ENCODE data around the gene RANBP9. TPM values are rescaled to one million over a fixed set of nuclear protein-coding genes. Genes with fewer than 3 reads are reported as not detected.
A peak's percentile ranks its signal among the peaks of the same experiment; 100 is the strongest.

RANBP9 gene
- polyA plus RNA-seq, 1 donor, result 31.2 TPM

DNA sequence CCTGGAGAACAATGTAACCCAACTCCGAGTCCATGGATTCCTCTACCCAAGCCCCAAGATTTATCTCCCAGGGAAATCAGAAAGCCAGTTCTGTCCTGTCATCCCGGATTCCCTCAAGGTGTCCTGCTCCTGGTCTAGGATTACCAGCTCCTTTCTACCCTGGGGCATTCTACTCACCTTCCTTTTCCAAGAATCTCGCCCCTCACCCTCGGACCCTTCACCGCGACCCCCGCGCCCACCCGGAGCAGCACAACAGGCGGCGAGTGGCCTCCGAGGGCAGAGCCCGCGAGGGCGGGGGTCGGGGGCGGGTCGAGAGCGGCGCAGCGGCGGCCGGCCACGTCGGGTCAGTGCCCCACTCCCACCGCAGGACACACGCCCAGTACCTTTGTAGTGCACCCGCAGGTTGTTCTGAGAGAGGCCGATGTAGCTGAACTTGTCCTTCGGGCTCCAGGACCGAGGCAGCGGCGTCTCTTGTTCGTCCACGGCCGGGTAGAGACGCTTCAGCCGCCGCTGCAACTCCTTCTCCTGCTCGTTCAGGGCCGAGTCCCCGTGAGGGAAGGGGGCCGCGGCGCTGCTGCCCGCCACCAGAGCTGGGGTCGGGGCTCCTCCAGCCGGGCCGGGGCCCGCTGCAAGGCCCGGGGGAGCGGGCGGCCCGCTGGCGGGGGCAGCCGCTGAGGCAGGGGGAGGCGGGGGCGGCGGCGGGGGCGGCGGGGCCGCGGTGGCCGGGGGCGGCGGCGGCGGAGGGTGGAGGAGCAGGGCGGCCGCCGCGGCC is 897 bp downstream of the RANBP9 start:
- peak; percentile 52 for DNase-seq

DNA sequence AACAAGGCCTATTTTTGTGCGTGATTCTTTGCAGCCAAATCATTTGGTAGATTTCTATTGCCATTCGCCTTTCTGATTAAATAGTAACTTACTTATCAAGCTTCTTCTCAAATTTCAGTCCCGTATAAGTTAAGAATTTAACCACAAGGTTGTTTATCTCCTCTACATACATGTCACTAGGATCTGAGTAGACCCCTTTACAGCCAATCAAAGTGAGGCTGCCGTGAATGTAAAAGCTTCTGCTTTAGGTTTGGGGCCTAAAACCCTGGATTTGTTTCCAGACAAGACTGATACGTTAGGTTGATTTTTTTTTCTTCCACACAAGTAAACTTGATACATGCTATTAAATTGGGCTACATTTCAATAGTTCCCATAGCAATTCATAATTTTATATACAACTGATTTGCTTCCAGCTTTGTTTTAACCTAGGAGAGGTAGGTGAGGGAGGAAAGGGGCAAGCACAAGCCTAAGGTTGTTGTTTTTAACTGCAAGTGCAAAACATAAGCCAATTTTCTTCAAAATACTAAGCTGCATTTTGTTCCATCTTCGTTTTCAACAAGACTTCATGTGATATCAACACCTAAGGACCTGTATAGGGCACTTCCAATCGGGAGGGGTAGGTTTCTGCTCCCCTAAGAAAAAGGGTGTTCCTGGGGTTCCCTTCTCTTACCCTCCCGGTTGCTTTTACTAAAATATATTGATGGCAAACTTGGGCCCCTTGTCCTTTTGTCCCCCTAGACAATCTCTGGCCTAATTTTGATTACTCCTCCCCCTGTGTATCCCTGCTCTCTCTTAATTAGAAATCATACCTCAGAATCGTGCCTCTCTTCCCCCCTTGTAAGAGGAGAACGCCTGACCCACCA is 1.7 kb downstream of the RANBP9 start:
- peak; percentile 31 for DNase-seq

DNA sequence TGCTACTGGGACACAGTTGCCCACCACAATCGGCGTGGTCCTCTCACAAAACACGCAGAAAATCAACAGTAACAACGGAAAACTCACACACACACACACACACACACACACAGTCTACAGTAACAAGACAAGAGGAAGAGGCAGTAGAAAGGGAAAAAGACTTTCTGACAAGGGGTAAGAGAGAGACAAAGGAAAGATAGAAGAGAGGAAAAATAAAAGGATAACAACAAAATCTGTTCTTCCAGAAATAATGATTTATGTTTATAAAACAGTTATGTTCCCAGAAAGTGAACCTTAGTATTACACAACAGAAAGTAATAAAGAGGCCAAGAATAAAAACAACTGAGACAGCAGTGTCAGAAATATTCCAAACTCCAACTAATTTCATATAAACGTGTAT is 2.9 kb downstream of the RANBP9 start:
- DNase-seq, result peak; percentile 25

DNA sequence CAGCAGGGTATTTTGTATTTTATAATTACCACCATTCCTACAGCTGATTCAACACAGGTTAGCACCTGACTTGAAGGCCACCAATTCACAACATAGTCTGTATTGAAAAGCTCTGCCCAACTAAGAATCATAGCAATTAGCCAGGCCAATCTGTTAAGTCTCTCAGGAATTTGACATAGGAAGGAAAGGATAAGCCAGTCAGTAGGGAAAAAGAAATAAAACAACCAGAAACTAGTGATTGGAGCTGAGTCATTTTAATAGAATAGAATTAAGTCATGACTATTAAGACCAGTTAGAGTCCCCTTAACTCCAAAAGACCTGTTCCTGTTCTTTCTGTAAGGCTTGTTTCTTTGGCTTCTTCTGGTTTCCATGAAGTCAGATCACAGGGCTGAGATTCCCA is 8.1 kb downstream of the RANBP9 start:
- no peak for DNase-seq

DNA sequence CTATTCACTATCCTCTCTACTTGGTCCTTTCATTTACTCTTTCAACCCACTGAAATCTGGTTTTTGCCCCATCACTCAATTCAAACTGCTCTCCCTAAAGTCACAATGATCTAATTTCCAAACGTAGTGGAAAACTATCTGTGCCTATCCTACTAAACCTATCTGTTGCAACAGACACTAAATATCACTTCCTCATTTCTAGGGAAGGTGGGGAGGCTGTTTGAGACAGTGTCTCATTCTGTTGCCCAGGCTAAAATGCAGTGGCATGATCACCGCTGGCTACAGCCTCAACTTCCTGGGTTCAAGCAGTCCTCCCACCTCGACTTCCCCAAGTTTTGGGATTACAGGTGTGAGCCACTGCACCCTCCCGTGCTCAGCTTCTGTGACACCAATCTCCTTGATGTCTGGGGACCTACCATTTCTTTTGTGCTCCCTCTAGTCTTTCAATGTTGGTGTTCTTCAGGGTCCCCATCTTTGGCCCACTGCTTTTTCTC is 8.8 kb downstream of the RANBP9 start:
- DNase-seq, result peak; percentile 11

DNA sequence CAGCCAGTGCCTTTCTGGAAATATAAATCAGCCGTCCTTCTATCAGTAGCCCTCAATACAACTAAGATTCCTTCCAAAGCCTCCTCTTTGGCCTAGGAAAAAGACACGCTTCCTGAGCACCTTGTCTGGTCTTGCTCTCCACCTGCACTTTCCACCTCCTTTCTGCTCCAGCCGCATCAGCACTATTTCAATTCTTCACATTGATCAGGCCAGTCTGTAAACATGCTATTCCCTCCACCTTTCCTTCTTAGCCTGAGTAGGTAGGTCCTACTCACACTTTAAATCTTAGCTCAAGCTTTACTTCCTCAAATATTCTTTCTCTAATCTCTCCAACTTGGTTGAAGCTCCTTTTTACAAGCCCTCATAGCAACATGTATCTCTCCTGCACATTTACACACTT is 11.4 kb downstream of the RANBP9 start:
- DNase-seq, result no peak

DNA sequence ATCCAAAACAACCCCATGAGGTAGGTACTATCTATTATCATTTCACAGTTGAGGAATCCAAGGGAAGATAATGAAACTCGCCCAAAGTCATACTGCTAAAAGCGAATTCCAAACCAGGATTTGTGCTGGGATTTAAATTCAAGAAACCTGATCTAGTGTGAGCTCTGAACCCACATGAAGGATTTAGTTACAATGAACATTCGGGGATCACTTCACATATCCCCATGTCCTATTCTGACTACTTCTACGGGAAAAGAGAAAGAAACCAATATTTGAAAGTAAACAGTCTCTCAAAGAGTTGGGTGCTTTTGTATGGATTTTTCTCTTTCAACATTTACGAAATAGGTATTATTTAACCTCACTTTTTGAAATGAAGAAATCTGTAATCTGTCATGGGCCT is 12.9 kb downstream of the RANBP9 start:
- DNase-seq, result no peak

DNA sequence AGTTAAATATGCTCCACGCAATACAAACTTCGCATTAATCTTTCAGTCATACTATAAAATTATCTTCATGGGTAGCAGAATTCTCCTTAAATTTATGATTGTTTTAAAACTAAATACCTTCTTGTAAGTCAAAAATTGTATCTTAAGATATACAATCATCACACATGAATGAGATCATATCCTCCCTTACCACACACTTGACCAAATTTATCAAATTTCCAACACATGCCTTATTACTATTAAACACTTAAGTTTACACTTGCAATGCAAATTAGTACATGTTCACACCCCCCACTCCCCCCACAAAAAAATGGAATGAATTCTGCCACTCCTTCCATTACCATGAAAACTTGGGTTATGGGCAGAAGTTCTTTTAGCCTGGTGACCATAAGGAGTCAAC is 13.8 kb downstream of the RANBP9 start:
- DNase-seq, result no peak

DNA sequence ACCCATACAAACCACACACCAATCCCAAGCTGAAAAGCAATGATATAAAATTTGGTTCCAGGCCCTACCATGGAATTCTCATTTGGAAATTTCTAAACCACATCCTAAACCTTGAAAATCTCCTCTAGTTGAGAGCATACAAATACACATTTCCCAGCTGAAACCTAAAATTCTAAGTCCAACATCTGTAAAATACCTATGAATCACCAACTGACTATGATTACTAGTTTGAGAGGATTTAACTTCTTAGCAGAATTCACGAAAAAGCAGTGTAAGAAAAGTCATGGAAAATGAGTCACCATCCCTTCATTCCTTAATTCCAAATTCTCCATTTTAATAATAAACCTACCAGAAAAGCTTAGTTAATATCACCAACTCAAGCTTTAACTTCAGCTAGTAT is 15.4 kb downstream of the RANBP9 start:
- DNase-seq, result no peak

DNA sequence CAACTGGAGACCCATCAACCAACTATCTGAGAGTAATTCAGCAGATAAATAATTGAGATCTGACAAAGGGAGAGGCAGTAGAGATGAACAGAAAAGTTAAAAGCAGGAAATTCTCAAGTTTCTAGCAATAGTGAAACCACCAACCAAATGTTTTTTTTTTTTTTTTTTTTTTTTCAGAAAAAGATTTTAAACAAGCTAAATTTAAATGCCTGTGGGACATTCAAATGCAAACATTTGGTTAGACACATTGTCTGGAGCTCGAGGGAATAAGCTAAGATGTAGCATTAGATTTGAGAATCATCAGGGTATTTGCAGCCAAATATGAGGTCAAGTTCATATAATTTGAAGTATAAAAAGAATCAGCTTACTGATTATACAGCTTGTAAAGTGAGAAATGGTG is 16.4 kb downstream of the RANBP9 start:
- DNase-seq, result no peak

DNA sequence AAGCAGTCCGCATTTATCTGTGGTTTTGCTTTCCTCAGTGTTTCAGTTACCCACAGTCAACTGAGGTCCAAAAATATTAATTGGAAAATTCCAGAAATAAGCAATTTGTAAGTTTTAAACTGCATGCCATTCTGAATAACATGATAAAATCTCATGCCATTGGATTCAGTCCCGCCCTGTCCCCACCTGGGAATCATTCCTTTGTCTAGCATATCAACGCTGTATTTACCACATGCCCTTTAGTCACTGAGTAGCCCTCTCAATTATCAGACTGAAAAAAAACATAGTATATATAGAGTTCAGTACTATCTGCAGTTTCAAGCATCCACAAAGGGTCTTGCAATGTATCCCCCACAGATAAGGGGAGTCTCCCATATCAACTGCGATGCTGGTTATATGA is 17.1 kb downstream of the RANBP9 start:
- no peak for DNase-seq

DNA sequence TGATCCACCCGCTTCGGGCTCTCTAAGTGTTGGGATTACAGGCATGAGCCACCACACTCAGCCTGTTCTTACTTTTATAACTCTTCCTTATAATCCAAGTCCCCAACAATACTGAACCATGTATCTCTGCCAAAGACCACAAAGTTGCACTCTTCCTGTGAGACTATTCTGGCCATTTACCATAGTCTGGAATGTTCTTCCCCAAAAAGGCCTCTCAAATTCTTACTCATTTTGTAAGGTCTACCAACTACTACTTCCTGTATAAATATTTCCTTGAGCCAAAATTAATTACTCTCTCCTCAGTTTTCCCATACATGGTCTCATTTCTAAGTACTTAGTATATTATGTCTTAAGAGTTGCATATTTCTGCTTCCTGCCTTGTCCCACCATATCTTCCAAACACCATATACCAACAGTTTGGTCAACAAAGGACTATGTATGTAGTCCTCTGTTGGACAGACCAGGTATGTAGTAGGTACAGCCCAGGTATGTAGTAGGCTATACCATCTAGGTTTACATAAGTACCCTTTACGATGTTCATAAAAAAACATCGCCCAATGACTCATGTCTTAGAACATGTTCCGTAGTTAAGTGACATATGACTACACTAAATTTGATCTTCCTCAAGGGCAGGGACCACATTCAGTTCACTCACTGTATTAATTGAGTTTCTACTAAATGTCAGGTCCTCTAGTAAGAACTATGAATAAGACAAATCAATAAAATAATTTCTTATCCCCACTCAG is 22.0 kb downstream of the RANBP9 start:
- no peak for DNase-seq

DNA sequence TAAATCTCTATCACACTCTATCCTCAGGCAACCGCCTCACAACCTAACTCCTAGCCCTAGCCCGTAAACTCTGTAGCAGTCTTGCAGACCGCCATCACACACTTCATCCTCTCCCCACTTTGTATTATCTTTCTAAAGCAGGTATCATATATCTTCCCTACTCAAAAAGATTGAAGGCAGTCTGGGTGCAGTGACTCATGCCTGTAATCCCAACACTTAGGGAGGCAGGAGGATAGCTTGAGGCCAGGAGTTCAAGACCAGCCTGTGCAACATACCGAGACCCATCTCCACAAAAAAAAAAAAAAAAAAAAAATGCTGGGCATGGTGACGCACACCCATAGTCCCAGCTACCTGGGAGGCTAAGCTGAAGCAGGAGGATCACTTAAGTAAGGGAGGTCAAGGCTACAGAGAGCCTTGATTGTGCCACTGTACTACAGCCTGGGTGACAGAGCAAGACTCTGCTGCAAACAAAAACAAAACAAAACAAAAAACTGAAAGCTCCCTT is 22.9 kb downstream of the RANBP9 start:
- no peak for DNase-seq

DNA sequence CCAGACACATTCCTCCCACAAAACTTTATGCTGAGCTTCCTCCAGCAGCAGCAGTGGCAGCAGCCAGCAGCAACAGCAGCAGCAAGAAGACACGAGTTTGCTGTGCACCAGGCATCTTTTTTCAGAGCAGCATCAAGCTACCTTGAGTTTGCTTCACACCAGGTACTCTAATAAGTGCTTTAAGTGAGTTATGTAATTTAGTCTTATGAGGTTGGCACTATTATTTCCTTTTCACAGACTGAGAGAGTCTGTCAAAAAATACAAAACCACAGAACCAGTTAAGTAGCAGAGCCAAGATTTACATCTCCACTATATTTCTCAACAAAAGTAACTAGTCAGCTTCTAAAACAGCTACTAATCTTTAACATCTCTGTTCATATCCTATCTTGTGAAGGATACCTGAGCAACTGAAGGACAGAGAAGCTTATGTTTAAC is 23.7 kb downstream of the RANBP9 start:
- no peak for DNase-seq

DNA sequence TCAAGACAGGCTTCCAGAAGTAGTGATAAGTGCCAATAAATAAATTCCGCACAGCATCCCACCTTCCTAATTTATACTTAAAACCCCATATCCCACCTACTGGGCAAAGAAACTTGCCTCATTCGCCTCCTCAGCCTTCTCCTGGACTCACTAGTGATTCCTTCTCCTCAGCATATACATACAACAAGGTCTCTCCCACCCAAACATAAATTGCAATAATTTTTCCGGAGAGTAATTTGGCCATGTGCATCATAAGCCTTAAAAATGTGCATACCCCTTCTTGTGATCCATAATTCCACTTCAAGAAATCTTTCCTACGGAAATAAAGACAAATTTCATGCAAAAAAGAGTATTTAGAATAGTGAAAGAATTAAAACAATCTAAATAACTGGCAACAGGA is 26.8 kb downstream of the RANBP9 start:
- no peak for DNase-seq

DNA sequence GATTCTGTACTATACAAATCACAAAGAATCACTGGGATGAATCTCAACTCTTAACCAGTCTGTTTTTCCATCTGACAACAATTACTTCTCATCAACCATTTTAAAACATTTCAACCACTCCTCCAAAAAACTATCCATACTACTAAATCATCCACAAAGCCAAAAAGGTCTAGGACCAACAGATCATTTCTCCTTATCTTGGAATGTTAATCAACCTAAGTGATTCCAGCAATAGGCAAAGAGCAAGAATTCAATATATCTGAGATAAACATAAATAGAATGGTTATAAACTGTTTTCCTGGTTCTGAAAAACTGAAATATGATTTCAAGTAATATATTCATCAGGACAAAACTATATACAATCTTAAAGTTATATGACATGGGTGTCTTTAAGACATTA is 28.6 kb downstream of the RANBP9 start:
- DNase-seq, result no peak

DNA sequence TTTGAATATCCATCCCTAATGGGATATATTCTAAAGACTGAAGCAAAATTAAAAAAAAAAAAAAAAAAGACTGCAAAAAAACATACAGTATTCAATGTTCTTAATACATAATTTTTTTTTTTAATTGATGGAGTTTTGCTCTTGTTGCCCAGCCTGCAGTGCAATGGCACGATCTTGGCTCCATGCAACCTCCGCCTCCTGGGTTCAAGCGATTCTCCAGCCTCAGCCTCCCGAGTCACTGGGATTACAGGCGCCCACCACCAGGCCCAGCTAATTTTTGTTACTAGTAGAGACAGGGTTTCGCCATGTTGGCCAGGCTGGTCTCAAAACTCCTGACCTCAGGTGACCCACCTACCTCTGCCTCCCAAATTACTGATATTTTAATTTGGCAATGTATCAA is 29.3 kb downstream of the RANBP9 start:
- no peak for DNase-seq

DNA sequence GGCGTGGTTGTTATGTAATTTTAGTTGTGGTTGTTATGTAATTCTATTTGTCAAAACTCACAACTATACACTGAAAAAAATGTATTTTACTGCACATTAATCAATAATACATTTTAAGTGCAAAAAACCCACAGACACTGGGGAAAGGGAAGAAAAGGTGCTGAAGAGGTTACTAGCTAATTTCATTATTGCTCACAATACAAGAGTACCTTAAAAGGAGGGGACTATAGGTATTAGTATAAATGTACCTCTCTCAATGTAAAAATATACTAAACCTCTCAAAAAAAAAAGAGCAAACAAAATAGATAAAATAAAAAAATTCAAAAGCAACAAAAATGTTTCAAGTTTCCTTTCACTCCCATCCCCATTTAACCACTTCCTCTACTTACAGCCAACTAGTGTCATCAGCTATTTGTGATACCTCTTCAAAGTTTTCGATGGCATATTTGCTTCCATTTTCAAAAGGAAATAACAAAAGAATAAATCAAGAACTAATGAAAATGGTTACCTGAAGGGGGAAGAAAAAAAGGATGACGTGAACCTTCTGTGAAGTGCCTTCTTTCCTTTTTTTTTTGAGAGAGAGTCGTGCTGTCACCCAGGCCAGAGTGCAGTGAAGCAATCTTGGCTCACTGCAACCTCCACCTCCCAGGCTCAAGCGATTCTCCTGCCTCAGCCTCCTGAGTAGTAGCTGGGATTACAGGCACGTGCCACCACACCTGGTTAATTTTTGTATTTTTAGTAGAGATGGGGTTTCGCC is 30.2 kb downstream of the RANBP9 start:
- DNase-seq, result no peak

DNA sequence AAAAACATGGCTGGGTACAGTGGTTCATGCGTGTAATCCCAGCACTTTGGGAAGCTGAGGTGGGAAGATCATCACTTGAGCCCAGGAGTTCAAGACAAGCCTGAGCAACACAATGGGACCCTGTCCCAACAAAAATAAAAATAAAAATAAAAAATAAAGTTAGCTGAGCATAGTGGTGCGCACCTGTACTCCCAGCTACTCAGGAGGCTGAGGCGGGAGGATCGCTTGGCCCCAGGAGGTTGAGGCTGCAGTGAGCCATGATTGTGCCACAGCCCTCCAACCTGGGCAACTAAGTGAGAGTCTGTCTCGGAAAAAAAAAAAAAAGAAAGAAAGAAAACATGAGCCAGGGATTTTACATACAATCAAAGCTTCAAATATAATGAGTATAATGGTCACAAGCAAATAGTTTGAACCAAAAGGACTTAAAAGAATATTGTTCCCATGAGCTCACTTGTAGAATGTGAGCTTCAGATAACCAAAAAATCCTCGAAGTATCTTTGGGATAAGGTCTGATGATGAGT is 31.1 kb downstream of the RANBP9 start:
- no peak for DNase-seq

DNA sequence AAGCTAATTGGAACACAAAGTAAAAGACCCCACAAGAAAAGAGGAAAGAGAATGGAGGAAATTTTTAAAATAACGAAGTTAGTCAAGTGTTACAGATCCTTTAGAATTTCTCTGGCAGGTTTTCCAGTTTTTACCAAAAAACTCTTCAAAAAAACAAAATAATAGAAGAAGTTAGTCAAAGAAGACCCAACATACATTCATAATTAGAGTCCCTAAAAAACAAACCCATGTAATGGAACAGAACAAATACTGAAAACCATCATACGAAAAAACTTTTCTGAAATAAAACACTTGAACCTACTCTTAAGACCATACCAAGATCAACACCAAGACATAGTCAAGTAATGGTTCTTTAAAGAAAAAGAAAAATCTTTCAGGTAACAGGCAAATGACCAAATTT is 31.6 kb downstream of the RANBP9 start:
- no peak for DNase-seq

DNA sequence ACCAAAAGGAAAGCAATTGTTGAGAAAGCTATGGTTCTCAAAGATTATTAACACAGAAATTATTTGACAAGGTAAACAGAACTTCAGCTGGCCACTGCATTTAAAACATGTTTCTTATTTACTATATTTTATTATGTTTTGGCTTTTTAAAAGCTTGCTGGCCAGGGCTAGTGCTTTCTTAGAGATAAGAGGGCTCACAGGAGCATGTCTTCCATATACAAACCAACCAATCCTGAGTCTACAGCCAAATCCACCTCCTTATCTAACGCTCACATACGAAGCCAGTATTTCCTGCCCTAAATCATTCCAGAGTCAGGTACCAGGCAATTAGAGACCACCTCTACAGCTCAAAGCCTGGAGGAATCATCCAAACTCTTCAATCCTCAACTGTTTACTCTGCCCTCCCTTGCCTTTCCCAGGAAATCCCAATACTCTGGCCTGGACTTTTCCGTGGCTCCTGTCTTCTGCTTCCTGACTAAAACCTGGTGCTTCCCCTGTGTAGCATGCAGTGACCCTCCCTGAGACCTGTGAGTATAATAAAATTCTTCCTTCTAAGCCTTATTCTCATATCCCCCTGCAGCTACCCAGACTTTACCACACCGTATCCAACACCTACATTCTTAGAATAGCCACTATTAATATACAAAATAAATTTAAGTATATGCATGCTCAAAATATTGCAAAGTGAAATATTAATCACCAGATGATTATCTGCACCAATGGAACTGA is 33.2 kb downstream of the RANBP9 start:
- DNase-seq, result no peak

All from hindlimb muscle (tissue), 1 donor.